Measurements from ENCODE around the gene ADCY1.

- TF ChIP-seq POLR2A (IDR thresholded peaks at IDR 0.05) (no peak), CTCF (IDR thresholded peaks at IDR 0.05) (no peak)
Observed at GRCh38 chr7:45586542-45587520, 12.7 kb downstream of the ADCY1 start.
